ENCODE data around the gene REV3L.

The REV3L gene

DNA sequence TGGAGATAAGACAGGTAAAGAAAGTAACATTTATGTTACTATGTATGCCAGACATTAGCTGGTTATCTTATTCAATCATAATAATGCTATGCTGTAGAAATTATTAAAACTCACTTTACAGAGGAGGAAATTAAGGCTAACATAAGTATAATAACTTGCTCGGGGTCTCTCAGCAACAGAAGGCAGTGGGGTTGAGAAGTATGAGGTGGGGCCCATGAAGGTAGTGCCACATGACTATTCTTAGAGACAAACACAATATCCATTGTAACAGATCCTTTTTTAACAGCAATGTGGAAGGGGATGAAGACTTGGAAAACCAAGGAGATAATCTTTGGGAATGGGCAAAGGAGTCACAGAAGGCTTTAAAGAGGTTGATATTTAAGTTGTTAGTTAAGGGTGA is 11.5 kb downstream of the REV3L start:
- DNase-seq (ENCODE audit: low read depth), result no peak

DNA sequence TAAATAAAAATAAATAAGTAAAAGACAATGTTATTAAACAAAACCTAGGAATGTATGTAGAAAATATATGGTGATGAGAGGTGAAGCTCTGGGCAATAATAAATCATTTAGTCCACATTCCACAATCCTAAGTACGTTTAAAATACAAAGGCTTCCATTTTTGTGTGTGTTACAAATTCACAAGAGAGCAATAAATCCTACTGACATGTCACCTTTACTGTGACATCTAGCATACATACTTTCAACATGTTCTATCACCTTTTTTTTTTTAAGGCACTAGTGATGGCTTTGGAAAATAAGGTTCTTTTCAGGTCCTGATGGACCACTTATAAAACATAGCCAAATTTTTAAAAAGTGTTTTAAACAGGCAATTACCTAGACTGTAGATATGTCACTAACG is 12.0 kb downstream of the REV3L start:
- DNase-seq (ENCODE audit: low read depth), result no peak

DNA sequence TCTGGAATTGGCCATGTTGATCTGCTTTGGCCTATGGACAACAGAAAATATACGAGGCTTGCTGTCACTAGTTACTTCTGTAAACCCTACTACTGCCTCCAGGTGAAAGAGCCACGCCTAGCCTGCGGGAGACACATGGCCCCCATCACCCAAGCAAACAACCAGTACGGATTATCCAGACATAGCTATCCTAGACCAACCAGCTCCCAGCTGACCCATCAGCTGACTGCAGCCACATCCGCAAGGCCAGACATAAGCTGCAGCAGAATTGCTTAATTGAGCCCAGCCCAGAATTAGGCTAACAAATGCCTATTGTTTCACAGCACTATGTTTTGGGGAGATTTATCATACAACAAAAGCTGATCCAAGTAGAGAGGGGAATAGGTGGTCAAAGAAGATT is 13.5 kb downstream of the REV3L start:
- DNase-seq (ENCODE audit: low read depth), result no peak

DNA sequence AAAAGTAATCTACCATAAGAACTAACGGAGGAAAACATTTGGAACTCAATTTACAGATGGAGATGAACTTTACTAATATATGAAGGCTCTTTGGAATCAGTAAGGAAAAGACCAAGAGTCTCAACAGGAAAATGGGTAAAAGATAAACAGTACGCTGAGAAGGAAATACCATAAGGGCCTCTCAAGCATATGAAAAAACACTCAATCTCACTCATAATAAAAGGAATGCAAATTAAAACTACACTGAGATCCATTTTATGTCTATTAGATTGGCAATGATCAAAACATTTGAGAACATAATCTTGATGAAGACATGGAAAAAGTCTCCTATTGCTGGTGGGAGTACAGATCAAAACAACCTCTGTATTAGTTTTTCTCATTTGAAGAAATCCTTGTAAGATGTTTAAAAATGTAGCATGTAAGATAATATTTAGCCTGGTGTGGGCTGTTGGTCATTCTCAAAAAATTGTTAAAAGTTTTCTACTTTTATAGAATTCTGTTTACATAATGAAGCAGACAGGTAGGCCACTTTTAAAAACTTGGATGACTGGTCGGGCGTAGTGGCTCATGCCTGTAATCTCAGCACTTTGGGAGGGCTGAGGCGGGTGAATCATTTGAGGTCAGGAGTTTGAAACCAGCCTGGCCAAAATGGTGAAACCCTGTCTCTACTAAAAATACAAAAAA is 14.5 kb downstream of the REV3L start:
- peak; percentile 72 for DNase-seq (ENCODE audit: low read depth)

DNA sequence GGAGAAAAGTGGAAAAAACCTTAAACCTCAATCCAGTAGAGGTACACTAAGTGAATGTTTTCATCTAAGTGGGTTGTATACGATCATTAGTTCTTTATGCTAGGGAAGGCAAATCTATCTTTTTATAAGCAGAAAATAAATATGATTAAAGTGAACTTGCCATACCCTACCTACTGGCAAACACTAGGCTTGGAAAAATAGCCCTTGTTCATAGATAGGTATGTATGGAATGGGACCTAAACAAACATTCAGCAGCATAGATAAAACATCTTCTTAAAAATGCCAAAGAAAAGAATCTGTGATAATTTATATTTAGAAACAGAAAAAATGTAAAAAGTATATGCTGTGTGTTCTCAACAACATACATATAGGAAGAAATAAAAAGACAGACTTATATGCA is 18.8 kb downstream of the REV3L start:
- DNase-seq (ENCODE audit: low read depth), result peak; percentile 58

DNA sequence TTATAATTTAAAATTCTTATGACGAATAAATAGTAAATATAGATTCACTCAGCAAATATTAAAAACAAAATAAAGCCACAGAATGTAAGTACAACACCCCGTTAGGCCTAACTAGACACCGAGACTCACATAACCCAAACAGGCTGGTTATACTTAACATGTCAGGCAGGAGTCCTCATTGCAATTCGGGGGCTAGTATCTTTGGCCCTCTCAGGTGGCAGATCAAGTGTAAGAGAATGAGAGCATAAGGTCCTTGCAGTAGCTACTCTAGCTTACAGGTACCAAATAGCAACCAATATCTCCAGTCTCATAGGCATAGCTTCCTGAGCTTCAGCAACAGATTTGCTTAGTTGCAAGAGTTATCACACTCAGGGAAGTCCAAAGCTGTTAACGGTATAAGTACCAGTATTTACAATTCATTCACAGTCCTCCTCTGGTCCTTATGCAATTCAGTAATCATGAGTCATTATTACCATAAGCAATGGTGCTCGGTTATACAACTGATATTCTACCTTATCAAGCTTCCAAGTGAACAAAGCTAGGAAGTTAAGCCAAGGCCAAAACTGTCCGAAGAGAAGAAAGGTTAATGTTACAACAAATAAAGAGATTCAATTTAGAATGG is 20.1 kb downstream of the REV3L start:
- peak; percentile 39 for DNase-seq (ENCODE audit: low read depth)

DNA sequence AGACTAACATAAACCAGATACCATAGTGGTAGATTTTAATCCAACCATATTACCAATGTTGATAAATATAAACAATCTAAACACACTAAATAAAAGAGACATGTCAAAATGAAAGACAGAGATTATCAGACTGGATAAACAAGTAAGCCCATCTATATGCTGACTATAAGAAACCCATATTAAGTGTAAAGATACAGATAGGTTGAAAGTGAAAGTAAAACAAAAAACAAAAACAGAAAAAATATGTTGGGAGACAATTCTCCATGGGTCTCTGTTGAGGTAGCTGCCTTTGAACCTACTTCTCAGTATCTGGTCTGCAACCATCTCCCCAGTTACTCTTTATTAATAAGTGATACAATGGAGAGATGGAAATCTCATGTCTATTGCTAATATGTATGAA is 21.2 kb downstream of the REV3L start:
- no peak for DNase-seq (ENCODE audit: low read depth)

DNA sequence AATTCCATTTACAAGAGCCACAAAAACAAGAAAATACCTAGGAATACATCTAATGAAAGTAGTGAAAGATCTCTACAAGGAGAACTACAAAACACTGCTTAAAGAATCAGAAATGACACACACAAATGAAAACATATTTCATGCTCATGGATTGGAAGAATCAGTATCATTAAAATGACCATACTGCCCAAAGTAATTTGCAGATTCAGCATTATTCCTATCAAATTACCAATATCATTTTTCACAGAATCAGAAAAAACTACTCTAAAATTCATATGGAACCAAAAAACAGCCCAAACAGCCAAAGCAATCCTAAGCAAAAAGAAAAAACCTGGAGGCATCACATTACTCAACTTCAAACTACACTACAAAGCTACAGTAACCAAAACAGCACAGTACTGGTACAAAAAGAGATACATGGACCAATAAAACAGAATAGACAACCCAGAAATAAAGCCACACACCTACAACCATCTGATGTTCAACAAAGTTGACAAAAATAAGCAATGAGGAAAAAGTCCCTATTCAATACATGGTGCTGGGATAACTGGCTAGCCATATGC is 24.3 kb downstream of the REV3L start:
- no peak for DNase-seq (ENCODE audit: low read depth)

DNA sequence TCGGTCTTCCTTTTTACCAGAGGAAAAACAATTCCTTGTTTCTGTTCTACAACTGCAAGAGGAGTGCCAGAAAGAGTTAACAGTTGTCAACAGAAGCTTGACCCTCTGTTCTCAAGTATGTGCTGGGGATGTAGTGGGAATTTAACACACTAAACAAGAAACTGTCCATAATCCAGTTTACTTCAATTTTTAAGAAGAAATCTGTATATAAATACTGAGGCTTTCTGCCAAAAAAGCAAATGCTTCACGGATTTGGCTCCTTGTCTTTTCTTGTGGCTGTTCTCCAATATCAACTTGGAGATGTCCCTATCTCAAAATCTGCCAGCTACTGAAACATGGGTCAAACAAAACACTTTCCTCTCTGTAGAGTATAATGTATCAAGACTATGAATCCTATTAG is 26.8 kb downstream of the REV3L start:
- peak; percentile 56 for DNase-seq (ENCODE audit: low read depth)

DNA sequence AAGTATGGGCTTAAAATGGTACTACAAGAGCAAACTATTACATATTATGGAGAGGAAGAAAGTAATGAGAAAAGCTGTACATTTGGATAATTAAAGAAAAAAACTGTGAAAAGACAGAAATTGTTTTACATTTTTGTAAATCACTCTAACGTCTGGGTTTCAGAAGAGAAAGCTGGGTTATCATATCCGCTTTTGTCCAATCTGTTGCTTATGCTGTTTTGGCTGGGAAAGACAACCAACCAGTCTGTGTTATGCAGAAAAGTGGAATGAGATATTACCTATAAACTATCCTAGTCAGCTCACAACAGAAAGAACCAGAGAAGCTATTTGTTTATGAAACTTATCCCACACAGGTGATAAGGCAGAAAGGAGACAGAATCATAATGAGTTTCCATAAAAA is 32.4 kb downstream of the REV3L start:
- no peak for DNase-seq (ENCODE audit: low read depth)

DNA sequence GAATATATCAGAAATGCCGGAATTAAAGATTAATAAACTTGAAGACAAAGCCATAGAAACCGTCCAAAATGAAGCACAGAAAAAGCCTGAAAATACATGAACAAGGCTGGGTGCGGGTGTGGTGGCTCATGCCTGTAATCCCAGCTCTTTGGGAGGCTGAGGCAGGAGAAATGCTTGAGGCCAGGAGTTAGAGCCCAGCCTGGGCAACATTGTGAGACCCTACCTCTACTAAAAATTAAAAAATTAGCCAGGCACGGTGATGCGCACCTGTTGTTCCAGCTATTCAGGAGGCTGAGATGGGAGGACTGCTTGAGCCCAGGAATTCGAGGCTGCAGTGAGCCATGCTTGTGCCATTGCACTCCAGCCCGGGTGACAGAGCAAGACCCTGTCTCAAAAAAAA is 32.9 kb downstream of the REV3L start:
- no peak for DNase-seq (ENCODE audit: low read depth)

DNA sequence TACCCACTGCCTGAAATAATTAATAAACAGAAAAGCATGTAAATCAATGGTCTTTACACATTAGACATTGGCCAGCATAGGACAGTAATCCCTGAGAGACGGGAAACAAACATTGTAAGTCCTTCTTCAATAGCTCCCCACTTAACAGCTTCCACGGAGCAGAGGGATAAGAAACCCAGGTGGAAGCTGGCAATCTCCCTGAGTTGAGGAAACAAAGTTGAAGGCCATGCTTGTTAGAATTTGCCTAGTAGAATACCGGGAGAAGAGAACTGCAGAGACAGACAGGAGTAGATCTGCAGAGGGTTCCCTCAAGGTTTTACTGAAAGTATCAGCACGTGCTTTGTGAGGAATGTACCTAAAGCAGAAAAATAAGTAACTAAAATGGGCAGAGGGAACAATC is 33.9 kb downstream of the REV3L start:
- DNase-seq (ENCODE audit: low read depth), result no peak

DNA sequence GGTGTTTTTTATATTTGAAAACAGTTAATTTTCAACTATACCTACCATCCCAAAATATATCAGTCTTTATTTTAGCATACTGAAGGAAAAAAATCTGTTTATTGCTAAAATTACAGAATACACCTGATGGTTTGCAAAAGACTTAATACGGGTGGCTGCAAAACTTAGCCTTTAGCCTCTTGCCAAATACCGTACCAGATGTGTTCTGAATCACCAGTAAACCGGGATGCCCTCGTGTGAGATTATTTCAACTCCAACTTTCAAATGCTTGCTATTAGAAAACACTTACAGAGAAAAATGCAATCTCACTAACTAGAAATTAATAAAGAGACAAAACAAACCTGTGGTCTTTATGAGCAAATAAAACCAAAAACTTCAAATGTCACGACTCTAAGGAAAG is 36.0 kb downstream of the REV3L start:
- DNase-seq (ENCODE audit: low read depth), result peak; percentile 30

DNA sequence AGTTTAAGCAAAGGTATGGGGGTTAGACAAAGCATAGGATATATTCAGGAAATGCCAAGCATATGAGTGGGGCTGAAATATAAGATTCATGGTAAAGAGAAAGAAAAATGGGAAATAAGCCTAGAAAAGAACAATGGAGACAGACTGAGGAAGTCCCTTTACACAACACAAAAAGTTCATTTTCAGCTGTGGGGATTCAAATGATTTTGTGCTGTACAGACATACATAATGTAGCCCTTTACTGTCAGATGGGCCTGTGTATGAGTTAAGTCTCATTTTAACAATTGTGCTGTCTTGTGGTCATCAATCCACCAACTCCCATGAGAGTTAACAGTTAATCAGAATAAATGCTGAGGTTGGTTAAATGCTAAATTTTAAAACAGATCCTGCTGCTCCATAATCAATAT is 37.2 kb downstream of the REV3L start:
- DNase-seq (ENCODE audit: low read depth), result no peak

DNA sequence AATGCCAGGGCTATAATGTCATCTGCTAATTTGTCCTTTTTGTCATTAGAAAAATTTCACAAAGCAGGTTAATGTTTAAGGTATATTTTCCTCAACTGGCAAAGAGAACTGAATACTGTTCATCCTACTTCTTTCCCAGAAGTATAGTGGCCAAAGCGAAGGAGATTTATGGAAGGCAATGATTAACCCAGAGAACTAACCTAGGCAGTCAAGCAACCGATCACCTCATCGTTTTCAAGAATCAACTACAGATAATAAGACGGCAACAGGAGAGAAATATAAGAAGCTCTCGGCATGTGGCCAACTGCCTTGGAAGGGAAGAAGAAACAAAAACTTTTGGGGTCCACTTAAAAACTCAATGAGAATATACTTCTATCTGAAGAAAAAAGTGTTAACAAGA is 38.2 kb downstream of the REV3L start:
- DNase-seq (ENCODE audit: low read depth), result no peak

DNA sequence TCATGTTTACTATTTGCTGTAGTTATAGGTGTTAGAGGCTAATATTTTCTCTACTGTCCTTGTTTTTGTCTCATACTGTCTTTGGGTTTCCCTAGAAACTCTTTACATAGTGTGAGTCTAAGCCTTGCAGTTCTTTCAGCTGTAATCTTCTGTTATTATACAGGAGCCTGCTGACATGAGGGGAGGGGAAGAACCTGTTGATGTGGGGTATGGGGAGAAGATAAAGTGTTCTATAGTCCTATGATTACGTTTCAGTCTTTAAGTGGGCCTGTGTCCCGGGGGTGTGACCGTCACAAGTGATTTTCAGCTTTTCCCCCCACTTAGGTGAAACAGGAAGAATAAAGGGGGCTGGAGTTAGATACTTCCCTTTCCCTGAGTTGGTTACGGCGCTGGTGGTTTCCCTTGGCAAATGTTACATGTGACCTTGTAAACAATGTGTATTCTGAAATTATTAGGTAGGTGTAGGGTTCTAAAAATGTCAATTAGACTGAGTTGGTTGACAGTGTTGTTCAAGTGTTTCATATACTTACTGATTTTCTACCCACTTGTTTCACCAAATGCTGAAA is 41.3 kb downstream of the REV3L start:
- no peak for DNase-seq (ENCODE audit: low read depth)

DNA sequence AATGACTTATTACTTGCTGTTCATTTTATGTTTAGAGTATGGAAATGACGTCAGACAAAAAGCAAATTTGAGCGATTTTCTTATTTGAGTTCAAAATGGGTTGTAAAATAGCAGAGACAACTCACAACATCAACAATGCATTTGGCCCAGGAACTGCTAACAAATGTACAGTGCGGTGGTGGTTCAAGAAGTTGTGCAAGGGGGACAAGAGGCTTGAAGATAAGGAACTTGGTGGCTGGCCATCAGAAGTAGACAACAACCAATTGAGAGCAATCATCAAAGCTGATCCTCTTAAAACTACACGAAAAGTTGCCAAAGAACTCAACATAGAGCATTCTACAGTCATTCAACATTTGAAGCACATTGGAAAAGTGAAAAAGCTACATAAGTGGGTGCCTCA is 43.8 kb downstream of the REV3L start:
- DNase-seq (ENCODE audit: low read depth), result no peak

DNA sequence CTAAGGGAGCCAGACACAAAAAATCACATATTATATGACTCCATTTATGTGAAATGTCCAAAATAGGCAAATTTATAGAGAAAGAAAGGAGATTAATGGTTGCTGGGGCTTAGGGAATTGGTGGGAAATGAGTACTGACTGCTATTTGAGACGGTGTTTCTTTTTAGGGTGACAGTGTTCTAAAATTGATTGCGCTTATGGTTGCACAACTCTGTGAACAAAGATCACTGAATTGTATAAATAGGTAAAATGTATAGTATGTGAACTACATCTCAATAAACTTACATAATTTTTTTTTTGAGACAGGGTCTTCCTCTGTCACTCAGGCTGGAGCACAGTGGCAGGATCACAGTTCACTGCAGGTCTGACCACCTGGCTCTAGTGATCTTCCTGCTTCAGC is 45.4 kb downstream of the REV3L start:
- DNase-seq (ENCODE audit: low read depth), result no peak

DNA sequence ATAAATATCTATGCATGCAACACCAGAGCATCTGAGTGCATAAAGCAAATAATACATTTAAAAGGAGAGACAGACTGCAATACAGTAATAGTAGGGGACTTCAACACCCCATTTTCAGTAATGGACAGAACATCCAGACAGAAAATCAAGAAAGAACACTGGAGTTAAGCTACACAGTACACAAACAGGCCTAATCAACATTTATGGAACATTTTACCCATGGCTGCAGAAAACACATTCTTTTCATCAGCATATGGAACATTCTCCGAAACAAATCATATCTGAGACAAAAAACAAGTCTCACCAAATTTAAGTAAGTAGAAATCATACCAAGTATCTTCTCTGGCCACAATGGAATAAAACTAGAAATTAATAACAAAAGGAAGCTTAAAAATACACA is 50.5 kb downstream of the REV3L start:
- no peak for DNase-seq (ENCODE audit: low read depth)

DNA sequence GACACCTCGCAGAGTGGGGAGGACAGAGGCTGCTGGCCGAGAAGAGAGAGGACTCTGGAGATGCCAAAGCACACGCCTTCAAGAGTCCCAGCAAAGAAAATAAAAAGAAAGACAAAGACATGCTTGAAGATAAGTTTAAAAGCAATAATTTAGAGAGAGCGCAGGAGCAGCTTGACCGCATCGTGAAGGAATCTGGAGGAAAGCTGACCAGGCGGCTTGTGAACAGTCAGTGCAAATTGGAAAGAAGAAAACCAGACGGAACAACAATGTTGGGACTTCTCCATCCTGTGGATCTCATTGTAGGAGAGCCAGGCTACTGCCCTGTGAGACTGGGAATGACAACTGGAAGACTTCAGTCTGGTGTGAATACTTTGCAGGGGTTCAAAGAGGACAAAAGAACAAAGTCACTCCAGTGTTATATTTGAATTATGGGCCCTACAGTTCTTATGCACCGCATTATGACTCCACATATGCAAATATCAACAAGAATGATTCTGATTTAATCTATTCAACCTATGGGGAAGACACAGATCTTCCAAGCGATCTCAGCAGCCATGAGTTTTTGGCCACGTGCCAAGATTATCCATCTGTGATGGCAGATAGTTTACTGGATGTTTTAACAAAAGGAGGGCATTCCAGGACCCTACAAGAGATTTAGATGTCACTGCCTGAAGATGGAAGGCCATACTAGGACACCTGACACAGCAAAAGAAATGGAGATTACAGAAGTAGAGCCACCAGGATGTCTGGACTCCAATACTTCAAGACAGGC is 52.2 kb downstream of the REV3L start:
- no peak for DNase-seq (ENCODE audit: low read depth)

DNA sequence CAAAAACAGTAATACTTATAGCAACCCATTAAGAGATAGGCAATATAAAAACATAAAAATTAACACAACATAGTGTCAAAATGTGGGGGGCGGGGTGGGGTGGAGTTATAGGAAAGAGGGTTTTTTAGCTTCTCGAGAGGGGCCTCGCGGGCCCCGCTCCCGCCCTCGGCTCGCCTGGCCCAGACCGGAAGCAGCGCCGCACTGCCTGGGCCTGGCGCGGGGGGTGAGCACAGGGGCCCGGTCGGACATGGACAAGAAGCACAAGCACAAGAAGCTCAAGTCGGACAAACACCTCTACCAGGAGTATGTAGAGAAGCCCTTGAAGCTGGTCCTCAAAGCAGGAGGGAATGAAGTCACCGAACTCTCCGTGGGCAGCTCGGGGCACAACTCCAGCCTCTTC is 53.4 kb downstream of the REV3L start:
- DNase-seq (ENCODE audit: low read depth), result no peak

DNA sequence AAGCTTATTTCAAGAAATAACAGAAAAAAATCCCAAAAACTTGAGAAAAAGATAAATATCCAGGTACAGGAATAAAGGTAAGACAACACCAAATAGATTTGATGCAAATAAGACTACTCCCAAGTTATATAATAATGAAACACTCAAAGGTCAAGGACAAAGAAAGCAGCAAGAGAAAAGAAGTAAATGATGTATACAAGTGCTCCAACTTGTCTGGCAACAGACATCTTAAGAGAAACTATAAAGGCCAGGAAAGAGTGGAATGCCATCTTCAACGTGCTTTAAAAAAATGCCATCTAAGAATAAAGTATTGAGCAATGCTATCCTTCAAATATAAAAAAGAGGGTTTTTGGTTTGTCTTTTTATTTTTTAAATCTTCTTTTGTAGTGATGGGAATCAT is 54.2 kb downstream of the REV3L start:
- no peak for DNase-seq (ENCODE audit: low read depth)
